Measurements from ENCODE around the gene INSR. TPM values are rescaled to one million over a fixed set of nuclear protein-coding genes. Genes with fewer than 3 reads are reported as not detected.
"Not testable (repeated sequence)": the region's sequence is repeated elsewhere in the genome, so short reads cannot be mapped to it uniquely, and the experiment has no call there.

The INSR gene
- total RNA-seq, 2 experiments from 2014 or later: 3.7 to 3.9 TPM

- Mint-ChIP-seq H3K27me3 (ENCODE audit: low read depth) (no peaks in the 10 kb centered on the region), H3K4me1 (ENCODE audit: low read depth) (no peaks in the 10 kb centered on the region), H3K9me3 (peaks cover 6% of the 10 kb centered on the region), H3K27ac (no peak overlapping the region), H3K4me3 (no peak overlapping the region), H3K36me3 (ENCODE audit: low read depth) (no peaks in the 10 kb centered on the region)
- DNase-seq: no peak
- intact Hi-C loops (cut with micrococcal nuclease): no loop called here
- CTCF ChIA-PET: no interaction called here
These were observed 44.1 kb downstream of the INSR start for GRCh38 chr19:7250057-7250596.

GRCh38 chr19:7247155-7247554 is 47.1 kb downstream of the INSR start:
- H3K4me1 Mint-ChIP-seq (ENCODE audit: low read depth): no peaks in the 10 kb centered on the region
- H3K4me3 Mint-ChIP-seq: no peak overlapping the region
- H3K27ac Mint-ChIP-seq: no peak overlapping the region
- DNase-seq: no peak
- H3K36me3 Mint-ChIP-seq (ENCODE audit: low read depth): no peaks in the 10 kb centered on the region
- peaks cover 6% of the 10 kb centered on the region for H3K9me3 Mint-ChIP-seq
- no peaks in the 10 kb centered on the region for H3K27me3 Mint-ChIP-seq (ENCODE audit: low read depth)
- CTCF ChIA-PET: interaction anchor here (0.9 kb wide), 1 partner anchor 94 kb away, joined by 3 read pairs; no protein-coding TSS in a partner anchor
- intact Hi-C loops (cut with micrococcal nuclease): no loop called here

- DNase-seq: no peak
- H3K4me1 Mint-ChIP-seq (ENCODE audit: low read depth): no peaks in the 10 kb centered on the region
- H3K9me3 Mint-ChIP-seq: peaks cover 6% of the 10 kb centered on the region
- no peaks in the 10 kb centered on the region for H3K36me3 Mint-ChIP-seq (ENCODE audit: low read depth)
- H3K4me3 Mint-ChIP-seq: no peak overlapping the region
- intact Hi-C loops (cut with micrococcal nuclease): no loop called here
- CTCF ChIA-PET: interaction anchor here (1.2 kb wide), 1 partner anchor 17 kb away, joined by 3 read pairs; no protein-coding TSS in a partner anchor
- no peaks in the 10 kb centered on the region for H3K27me3 Mint-ChIP-seq (ENCODE audit: low read depth)
- H3K27ac Mint-ChIP-seq: no peak overlapping the region
These were observed 47.6 kb downstream of the INSR start for GRCh38 chr19:7246601-7247000.

GRCh38 chr19:7242601-7243258 is 51.5 kb downstream of the INSR start:
- intact Hi-C loops (cut with micrococcal nuclease): no loop called here
- Mint-ChIP-seq H3K27ac (no peak overlapping the region), H3K9me3 (peaks cover 15% of the 10 kb centered on the region), H3K4me3 (no peak overlapping the region), H3K27me3 (ENCODE audit: low read depth) (no peaks in the 10 kb centered on the region), H3K4me1 (ENCODE audit: low read depth) (no peaks in the 10 kb centered on the region), H3K36me3 (ENCODE audit: low read depth) (no peaks in the 10 kb centered on the region)
- no peak for DNase-seq
- CTCF ChIA-PET: no interaction called here

GRCh38 chr19:7238051-7238450 is 56.2 kb downstream of the INSR start:
- DNase-seq: no peak
- Mint-ChIP-seq H3K4me1 (ENCODE audit: low read depth) (no peaks in the 10 kb centered on the region), H3K36me3 (ENCODE audit: low read depth) (no peaks in the 10 kb centered on the region), H3K27ac (no peak overlapping the region), H3K9me3 (peaks cover 9% of the 10 kb centered on the region), H3K27me3 (ENCODE audit: low read depth) (no peaks in the 10 kb centered on the region), H3K4me3 (no peak overlapping the region)
- intact Hi-C loops (cut with micrococcal nuclease): no loop called here
- CTCF ChIA-PET: interaction anchor here (0.7 kb wide), 1 partner anchor 23 kb away, joined by 3 read pairs; no protein-coding TSS in a partner anchor

- H3K4me1 Mint-ChIP-seq (ENCODE audit: low read depth): no peaks in the 10 kb centered on the region
- no peak for DNase-seq
- no peaks in the 10 kb centered on the region for H3K36me3 Mint-ChIP-seq (ENCODE audit: low read depth)
- CTCF ChIA-PET: no interaction called here
- no peak overlapping the region for H3K4me3 Mint-ChIP-seq
- intact Hi-C loops (cut with micrococcal nuclease): no loop called here
- H3K27ac Mint-ChIP-seq: no peak overlapping the region
- no peaks in the 10 kb centered on the region for H3K27me3 Mint-ChIP-seq (ENCODE audit: low read depth)
- H3K9me3 Mint-ChIP-seq: peaks cover 9% of the 10 kb centered on the region
These were observed 58.1 kb downstream of the INSR start for GRCh38 chr19:7236153-7236552.

- Mint-ChIP-seq H3K36me3 (ENCODE audit: low read depth) (no peaks in the 10 kb centered on the region), H3K27ac (no peak overlapping the region), H3K4me1 (ENCODE audit: low read depth) (peaks cover 2% of the 10 kb centered on the region), H3K9me3 (no peaks in the 10 kb centered on the region), H3K27me3 (ENCODE audit: low read depth) (no peaks in the 10 kb centered on the region), H3K4me3 (no peak overlapping the region)
- DNase-seq: no peak
- CTCF ChIA-PET: no interaction called here
- intact Hi-C loops (cut with micrococcal nuclease): no loop called here
These were observed 63.4 kb downstream of the INSR start for GRCh38 chr19:7230826-7231225.

- H3K27ac Mint-ChIP-seq: no peak overlapping the region
- intact Hi-C loops (cut with micrococcal nuclease): no loop called here
- no peaks in the 10 kb centered on the region for H3K36me3 Mint-ChIP-seq (ENCODE audit: low read depth)
- CTCF ChIA-PET: interaction anchor here (1.0 kb wide), 1 partner anchor 17 kb away, joined by 3 read pairs; no protein-coding TSS in a partner anchor
- H3K4me3 Mint-ChIP-seq: no peak overlapping the region
- DNase-seq: no peak
- H3K9me3 Mint-ChIP-seq: no peaks in the 10 kb centered on the region
- no peaks in the 10 kb centered on the region for H3K27me3 Mint-ChIP-seq (ENCODE audit: low read depth)
- H3K4me1 Mint-ChIP-seq (ENCODE audit: low read depth): peaks cover 8% of the 10 kb centered on the region
These were observed 64.5 kb downstream of the INSR start for GRCh38 chr19:7229735-7230134.

GRCh38 chr19:7228935-7229541 is 65.2 kb downstream of the INSR start:
- DNase-seq: no peak
- Mint-ChIP-seq H3K36me3 (ENCODE audit: low read depth) (no peaks in the 10 kb centered on the region), H3K27me3 (ENCODE audit: low read depth) (no peaks in the 10 kb centered on the region), H3K4me1 (ENCODE audit: low read depth) (peaks cover 8% of the 10 kb centered on the region), H3K27ac (no peak overlapping the region), H3K9me3 (no peaks in the 10 kb centered on the region), H3K4me3 (no peak overlapping the region)
- CTCF ChIA-PET: interaction anchor here (1.0 kb wide), 1 partner anchor 17 kb away, joined by 3 read pairs; no protein-coding TSS in a partner anchor
- intact Hi-C loops (cut with micrococcal nuclease): no loop called here

- intact Hi-C loops (cut with micrococcal nuclease): no loop called here
- no peaks in the 10 kb centered on the region for H3K36me3 Mint-ChIP-seq (ENCODE audit: low read depth)
- no peak overlapping the region for H3K4me3 Mint-ChIP-seq
- no peaks in the 10 kb centered on the region for H3K9me3 Mint-ChIP-seq
- H3K27ac Mint-ChIP-seq: no peak overlapping the region
- CTCF ChIA-PET: interaction anchor here (0.6 kb wide), 1 partner anchor 354 kb away, joined by 5 read pairs; no protein-coding TSS in a partner anchor
- no peaks in the 10 kb centered on the region for H3K27me3 Mint-ChIP-seq (ENCODE audit: low read depth)
- DNase-seq: no peak
- H3K4me1 Mint-ChIP-seq (ENCODE audit: low read depth): peaks cover 8% of the 10 kb centered on the region
These were observed 66.5 kb downstream of the INSR start for GRCh38 chr19:7227735-7228134.

GRCh38 chr19:7227149-7227548 is 67.1 kb downstream of the INSR start:
- H3K9me3 Mint-ChIP-seq; H3K4me1 Mint-ChIP-seq (ENCODE audit: low read depth); H3K27me3 Mint-ChIP-seq (ENCODE audit: low read depth); intact Hi-C loops (cut with micrococcal nuclease); DNase-seq; H3K36me3 Mint-ChIP-seq (ENCODE audit: low read depth); H3K27ac Mint-ChIP-seq; H3K4me3 Mint-ChIP-seq: not testable (repeated sequence)
- CTCF ChIA-PET: interaction anchor here (0.6 kb wide), 1 partner anchor 354 kb away, joined by 5 read pairs; no protein-coding TSS in a partner anchor

GRCh38 chr19:7226739-7227138 is 67.5 kb downstream of the INSR start:
- intact Hi-C loops (cut with micrococcal nuclease): no loop called here
- Mint-ChIP-seq H3K4me3 (no peak overlapping the region), H3K36me3 (ENCODE audit: low read depth) (no peaks in the 10 kb centered on the region), H3K9me3 (no peaks in the 10 kb centered on the region), H3K27ac (no peak overlapping the region), H3K27me3 (ENCODE audit: low read depth) (no peaks in the 10 kb centered on the region), H3K4me1 (ENCODE audit: low read depth) (peaks cover 8% of the 10 kb centered on the region)
- CTCF ChIA-PET: no interaction called here
- DNase-seq: no peak

GRCh38 chr19:7225741-7226140 is 68.5 kb downstream of the INSR start:
- intact Hi-C loops (cut with micrococcal nuclease): no loop called here
- CTCF ChIA-PET: no interaction called here

More at GRCh38 chr19:7225741-7226140, 68.5 kb downstream of the INSR start:
- no peaks in the 10 kb centered on the region for H3K9me3 Mint-ChIP-seq
- H3K4me1 Mint-ChIP-seq (ENCODE audit: low read depth): peaks cover 8% of the 10 kb centered on the region
- H3K27ac Mint-ChIP-seq: no peak overlapping the region
- no peak overlapping the region for H3K4me3 Mint-ChIP-seq
- no peaks in the 10 kb centered on the region for H3K27me3 Mint-ChIP-seq (ENCODE audit: low read depth)
- DNase-seq: no peak
- H3K36me3 Mint-ChIP-seq (ENCODE audit: low read depth): no peaks in the 10 kb centered on the region
